Activated naive CD4-positive, alpha-beta T cell treated with anti-CD3 and anti-CD28 coated beads, Interleukin-2, amount 50 U/mL, for 72 hours (primary cell): ENCODE data around the gene FOXI3. TPM values are rescaled to one million over a fixed set of nuclear protein-coding genes. Genes with fewer than 3 reads are reported as not detected.

Experiments used
- total RNA-seq, 2 donors: library from RNA; stranded (reverse); gene quantifications; one replicate each; pipeline ENCODE4 v1.2.3, GENCODE V29; 2022

Gene FOXI3
- total RNA-seq, 2 donors from 2014 or later = not detected

Other genes starting within 250 kb of the FOXI3 start
- gene EIF2AK3, start 174.8 kb upstream of the FOXI3 start, total RNA-seq = 10 to 100 TPM; 15.0 to 16.1 TPM
- 10 to 100 TPM; 48.0 to 51.0 TPM for gene RPIA, start 239.0 kb upstream of the FOXI3 start, total RNA-seq